Activated CD8-positive, alpha-beta memory T cell treated with anti-CD3 and anti-CD28 coated beads for 4 hours (primary cell): Measurements from ENCODE around the gene GALNTL6.

Source experiments
- DNase-seq, 2 donors: peaks; one replicate each; pipeline ENCODE4 v3.0.0-alpha.2; 2020; ENCODE audit warnings: low read depth in 2 of 2

Gene GALNTL6

DNA sequence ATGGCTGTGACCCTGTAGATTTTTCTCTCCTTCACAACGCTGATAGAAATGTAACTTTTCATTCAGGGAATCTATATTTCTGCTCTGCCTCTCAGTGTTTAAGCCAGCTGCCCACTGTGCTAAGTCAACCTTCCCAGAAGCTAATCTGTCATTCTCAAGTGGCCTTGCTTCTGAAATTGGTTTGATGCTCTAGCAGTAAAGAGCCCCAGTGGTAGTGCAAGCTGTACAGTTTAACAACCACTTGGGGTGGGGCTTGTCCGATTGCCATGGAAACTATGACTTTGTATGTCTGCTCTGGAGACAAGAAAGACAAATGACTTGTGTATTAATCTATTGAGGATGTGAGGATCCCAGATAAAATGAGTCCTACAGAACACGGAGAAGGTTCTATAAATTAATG, 734.5 kb downstream of the GALNTL6 start:
- no peak for DNase-seq

DNA sequence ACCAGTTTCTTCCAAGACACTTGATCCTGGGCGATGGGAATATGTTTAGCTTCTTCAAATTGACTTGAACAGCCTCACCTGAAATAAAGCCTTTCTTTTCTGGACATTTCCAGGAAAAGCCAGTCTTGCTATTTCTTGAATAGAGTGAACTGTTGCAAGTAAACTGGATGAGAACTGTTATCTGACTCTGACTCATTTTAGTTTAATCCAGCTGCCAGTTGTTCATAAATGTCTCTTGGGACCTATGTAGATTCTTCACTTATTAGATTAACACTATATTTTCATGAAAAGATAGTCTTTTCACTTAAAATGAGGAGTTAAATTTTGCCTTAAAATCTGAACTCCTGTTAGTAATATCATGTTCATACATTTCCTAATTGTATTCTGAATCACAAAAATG, 740.0 kb downstream of the GALNTL6 start:
- no peak for DNase-seq

DNA sequence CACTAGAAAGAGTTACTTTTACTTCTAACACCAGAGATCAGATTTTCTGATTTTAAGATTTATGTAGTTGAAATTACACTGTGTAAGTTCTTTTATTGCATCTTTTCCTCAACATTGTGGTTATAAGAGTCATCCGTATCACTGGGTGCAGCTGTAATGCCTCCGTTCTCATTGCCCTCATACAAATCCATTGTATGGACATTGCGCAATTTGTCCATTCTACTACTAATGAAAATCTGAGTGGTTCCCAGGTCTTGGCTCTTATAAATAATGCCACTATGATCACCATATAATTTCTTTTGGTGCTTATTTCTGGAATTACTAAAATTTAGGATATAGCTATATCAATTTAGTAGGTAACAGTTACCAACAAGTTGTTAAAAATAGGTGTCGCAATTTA, 741.4 kb downstream of the GALNTL6 start:
- no peak for DNase-seq

DNA sequence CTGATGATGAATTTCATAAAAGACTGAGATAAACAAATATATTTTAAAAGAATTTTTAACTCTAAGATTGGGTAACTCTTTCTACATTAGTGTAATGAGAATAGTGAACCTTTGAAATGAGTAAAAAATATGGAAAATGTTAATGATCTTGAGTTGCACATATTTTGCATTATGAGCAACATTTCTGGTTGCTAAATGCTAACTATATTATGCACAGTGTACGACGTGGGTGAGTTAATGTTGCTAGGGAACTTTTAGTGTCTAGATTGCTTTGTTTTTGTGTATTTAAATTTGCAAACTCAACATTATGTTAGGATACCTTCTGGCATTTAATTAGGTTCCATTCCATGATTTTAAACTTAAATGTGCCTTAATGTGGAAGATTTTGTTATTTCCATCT, 742.5 kb downstream of the GALNTL6 start:
- DNase-seq, result no peak

DNA sequence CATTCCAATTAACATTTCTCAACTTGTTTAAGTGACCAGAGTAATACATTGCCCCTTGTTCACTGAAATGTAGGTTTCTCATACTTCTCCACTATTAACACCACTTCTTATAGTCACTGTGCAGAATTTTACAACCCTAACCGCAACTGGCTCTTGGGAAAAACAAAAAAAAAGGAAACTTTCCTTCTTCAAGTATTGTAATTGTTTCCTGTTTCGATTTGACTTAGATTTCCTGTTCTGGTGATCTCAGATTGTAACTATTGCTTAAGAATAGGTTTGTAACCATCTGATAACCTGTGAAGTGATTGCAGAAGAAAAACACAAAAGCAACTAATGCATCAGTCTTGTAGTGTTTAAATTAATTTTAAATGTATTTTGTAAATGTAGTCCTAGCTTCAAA, 760.7 kb downstream of the GALNTL6 start:
- DNase-seq, result no peak

DNA sequence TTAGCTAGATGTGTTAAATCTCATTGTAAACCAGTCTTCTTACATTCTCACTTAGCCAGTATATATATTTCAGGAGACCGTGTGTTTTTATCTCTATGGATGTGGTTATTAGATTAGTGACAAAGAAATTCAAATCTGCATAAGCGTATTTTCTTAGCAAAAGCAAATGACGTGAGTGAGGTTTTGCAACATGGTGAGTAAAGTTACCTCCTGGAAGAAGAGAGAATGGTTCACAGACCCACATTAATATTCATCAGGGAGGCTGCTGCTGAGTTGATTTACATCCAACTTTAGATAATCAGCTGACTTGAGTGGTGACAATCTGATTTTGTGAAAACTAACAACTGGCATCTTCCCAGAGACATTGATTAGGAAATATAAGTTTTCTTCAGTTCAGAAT, 765.5 kb downstream of the GALNTL6 start:
- DNase-seq, result no peak

DNA sequence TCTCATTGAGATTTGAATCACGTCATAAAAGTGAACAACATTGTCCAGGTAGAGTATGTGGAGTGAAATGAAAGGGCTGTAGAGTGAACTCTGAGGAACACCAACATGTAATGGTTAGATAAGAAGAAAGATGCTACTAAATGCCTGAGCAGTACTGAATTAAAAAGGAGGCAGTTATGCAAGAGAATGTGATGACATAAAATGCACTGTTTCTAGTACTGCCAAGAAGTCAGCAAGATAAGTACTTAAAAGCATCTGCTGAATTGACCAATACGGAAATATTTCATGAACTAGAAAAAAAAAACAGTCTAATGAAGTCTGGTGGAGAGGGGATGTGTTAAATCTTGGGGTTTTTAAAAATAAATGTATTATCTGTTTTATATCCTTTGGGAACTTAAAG, 771.6 kb downstream of the GALNTL6 start:
- no peak for DNase-seq

DNA sequence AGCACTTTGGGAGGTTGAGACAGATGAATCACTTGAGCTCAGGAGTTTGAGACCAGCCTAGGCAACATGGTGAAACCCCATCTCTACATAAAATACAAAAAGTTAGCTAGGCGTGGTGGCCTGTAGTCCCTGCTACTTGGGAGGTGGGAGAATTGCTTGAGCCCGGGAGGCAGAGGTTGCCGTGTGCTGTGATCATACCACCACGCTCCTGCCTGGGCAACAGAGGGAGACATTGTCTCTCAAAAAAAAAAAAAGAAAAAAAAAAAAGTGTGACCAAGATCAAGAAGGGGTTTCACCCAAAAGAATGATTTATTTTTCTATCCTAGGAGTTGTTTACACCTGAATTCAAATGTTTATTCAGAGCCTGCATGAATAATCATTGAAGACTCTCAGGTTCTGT, 783.0 kb downstream of the GALNTL6 start:
- no peak for DNase-seq

DNA sequence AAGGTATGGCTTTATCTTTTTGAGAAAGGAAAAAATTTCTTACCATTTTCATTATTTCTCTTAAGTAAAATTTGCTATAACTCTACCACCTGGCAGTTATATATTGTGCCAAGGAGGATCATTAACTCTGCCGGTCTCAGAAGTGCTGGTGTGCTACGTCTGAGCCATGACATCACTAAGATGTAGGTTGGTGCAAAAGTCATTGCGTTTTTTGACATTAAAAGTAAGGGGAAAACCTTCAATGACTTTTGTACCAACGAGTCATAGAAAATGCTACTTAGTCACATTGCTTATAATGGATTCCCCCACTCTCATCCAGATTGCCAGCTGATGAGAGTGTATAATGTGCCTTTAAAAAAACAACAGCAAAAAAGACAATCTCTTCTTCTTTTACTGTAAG, 786.4 kb downstream of the GALNTL6 start:
- DNase-seq, result no peak

DNA sequence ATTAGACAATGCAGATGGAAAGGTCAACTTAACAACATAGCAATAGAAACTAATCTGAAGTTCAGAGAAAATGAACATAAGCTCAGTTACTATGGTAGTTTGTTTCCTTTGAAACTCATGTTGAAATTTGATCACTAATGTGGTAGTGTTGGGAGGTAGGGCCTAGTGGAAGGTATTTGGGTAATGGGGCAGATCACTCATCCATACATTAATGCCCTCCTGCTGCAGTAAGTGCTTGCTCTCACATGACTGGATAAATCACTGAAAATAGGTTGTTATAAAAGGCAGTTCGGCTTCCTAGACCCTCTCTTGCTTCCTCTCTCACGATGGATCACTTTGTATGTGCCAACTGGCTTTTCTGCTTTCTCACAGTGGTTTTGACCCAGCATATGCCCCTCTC, 788.0 kb downstream of the GALNTL6 start:
- no peak for DNase-seq

DNA sequence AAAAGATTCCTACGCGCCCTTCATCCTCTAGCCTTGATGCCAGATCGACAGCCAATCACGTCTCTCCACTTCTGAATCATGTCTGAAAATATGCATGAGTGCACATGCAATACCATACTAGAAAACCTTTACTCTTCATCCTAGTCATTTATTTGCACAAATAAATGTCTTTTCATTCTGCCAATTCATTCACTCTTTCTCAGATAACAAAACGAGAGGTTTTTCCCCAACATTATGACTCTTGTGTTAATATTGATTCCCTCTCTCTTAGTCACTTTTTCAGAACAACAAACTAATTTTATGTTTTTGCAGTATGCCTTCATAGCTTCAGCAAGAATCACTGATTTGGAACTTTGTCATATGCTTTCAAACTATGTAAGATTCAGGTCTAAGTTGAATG, 806.0 kb downstream of the GALNTL6 start:
- DNase-seq, result no peak

DNA sequence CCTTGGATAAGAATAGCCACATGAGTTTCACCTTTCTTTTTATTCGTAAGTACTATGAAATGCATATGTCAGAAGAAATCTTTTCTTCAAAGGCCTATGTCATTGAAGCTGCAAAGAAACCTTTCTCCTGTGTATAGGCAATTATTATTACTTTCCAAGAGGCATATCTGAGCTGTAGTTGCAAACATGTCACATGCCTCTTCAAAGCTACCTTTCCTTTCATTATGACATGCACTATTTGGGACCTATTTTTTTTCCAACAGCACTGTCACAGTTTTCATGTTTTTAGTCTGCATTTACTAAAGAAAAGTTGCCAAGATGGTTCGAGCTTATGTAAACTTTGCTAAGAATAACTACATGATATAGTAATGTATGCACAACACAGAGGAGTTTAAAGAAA, 806.6 kb downstream of the GALNTL6 start:
- no peak for DNase-seq

DNA sequence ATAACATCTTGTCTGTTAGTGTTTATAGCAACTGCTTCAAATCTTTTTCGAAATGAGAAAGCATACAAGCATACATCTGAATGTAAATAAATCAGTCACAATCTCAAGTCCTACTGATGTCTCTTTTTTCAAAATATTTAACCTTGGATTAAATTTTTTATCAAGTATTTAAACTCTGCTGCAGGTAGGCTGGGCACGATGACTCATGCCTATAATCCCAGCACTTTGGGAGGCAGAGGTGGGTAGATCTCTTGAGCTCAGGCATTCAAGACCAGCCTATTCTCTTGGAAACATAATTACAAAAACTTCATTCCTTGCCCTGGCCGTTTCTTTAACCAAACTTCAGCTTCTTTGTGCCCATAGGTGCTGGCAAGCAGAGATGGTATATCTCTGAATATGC, 815.1 kb downstream of the GALNTL6 start:
- DNase-seq, result no peak

DNA sequence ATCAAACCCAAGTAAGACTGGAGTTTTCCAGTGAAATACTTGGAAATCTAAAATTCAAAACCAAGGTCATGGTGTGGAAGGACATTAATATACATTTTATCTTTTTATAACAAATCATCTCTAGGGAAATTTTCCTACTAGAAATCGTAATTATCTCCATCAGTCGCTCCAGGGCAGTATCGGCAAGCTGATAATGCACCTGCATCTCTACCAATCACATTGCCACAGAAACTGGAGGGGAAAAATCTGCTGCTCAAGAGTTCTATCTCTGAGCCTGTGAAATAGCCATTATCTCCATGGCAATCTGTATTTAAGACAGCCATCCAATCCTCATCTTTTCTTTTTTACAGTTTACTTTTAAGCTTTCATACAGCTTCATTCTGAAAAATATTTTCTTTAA, 817.1 kb downstream of the GALNTL6 start:
- DNase-seq, result no peak

DNA sequence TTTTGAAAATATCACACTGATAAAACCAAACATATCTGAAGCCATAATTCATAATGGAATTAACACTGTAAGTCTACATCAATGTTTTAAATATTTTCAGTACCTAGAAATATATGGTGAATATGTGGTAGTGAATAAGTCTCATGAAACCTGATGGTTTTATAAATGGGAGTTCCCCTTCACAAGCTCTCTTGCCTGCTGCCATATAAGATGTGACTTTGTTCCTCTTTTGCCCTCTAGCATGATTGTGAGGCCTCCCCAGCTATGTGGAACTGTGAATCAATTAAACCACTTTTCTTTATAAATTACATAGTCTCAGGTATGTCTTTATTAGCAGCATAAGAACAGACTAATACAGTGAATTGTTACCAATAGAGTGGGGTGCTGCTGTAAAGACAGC, 818.6 kb downstream of the GALNTL6 start:
- no peak for DNase-seq

DNA sequence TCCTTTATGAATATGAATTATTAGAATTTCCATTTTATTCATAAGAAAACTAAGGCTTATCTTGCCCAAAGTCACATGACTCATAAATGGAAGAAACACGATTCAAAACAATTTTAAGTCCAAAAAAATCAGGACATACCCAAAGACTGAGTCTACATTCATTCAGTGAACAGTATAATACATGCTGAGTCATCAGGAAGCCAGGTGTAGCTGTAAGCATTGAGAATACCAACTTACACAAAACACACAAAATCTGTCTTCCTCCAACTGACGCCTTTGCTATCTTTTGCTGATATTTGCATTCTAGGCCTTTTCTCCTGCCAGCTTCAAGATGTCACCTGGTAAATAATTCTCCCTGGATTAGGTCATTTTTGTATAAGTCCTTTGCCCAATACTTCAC, 835.3 kb downstream of the GALNTL6 start:
- no peak for DNase-seq

DNA sequence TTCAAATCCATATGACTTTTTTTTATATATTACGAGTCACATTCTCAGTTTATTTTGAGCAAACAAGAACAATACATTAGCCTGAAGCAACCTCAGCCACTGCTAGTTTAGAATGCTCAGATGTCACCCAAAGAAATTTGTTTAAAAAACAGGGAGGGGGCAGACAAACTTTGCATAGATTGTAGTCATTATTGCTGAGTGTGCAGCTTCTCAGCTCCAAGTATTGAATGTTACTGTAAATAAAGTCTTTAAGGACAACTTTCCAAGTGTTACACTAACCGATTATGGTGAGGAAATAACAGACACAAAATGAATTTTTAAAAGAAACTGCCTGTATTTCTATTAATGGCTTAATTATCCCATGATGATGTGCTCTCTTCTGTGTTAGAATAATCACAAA, 835.9 kb downstream of the GALNTL6 start:
- DNase-seq, result no peak

DNA sequence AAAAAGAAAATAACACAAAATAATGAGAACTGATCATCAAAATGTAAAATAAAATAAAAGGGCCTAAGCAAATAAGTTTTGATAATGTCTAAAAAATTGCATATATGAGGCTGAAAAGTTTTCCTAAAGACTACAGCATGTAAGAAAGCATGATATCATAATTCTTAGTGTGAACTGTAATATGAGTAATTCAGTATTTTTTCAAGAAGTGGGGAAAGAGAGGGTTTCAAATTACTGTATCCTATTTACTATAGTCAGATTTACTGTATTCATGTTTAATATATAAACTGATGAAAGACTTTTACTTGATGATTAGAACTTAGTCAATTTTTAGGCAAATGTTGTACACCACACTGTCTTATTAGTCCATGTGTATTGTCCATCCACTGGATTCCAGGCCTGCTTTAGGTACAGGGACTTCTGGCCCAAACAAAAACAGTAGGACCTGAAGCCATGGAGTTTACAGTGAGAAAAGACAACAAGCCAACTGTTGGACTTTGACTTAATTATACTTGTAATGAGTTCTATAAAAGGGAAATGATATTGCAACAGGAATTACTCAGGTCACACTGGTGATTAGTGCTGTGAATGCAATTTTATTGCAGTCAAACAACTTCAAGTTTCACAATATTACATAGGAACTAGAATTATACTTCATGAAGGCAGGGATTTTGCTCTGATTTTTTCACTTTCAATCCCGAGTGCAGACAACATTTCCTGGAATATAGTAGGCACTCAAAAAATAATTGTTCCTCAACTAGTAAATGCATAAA, 837.7 kb downstream of the GALNTL6 start:
- no peak for DNase-seq

DNA sequence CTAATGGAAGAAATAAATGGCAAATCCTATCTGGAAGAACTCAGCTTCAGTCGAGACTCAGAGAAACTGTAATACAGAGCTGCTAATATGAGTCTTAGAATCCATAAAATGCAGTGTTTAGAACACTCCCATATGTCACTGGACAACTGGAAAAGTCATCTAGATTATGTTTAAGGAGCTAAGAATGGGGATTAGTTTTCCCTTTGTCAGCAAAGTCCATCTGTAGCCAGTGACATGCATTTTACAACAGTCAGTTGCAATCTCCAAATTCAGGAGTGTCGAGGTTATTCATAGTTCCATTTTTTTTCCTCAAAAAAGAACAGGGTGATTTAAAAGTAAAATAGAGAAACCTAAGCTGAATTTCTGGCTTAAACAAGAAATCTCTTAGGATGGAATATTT, 838.8 kb downstream of the GALNTL6 start:
- no peak for DNase-seq

DNA sequence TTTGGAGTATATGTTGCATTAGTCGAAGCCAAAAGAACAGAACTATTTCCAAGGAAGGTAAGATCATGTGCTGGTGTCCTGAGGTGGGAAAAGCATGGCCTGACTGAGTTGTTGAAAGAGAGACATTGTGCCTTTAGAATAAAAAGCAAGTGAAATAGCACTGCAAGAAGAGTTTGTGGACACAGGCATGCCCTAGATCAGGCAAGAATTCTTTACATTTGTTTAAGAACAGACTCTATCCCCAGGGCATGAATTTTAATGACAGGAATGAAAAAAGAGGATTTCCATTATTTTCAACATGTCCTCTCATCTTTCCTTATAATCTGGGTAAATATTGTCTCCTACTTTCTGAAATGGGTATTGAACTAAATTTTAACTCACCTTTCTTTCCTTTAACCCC, 839.2 kb downstream of the GALNTL6 start:
- no peak for DNase-seq

DNA sequence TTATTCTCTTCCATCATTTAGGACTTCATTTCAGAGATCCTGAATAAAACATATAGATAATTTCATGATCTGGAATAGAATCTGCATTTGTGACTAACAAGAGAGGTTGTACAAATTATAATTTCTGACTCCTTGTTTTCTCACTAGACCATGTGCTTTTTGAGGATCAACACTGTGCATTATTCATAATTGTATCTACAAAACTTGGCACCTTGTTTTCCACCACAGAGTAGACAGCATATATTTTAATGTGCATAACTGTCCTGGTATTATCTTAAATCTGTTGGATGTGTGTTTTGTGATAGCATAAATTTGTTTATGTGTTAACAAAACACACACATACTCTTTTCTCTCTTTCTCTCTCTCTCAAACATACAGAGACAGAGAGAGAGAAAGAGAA, 840.5 kb downstream of the GALNTL6 start:
- DNase-seq, result no peak

DNA sequence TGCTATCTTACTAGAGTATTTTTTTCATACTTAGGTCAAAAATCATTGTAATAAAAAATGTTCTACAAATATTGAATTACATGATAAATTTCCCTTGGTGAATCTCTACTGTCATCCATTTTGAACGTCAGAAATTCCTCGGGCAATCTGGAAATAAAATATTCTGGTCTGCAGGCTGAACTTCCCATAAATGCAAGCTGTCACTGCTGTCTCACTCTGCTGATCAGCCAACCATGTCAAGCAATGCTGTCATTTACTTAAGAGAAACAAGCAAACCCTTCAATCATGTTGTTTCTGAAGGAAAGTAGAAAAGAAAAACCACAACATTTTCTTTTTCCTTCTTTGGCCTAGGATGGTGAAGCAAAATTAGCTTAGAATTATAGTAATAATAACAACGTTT, 841.3 kb downstream of the GALNTL6 start:
- no peak for DNase-seq

DNA sequence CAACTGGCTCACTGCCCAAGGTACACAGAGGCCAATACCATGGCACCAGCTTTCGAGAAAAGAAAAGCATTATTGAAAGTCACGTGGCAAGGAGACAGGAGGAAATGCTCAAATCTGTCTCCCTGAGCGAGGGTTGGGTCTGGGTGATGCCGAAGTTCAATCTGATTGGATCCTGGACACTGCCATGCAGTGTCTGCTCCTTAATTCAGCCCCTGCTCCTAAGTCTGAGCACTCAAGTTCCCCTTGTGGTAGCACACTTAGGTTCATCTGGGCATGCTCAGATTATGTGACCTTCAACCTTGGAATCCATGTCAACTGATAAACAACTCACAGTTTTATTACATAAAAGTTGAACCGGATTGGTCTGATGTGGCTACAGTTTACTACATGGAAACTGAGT, 842.9 kb downstream of the GALNTL6 start:
- DNase-seq, result no peak

DNA sequence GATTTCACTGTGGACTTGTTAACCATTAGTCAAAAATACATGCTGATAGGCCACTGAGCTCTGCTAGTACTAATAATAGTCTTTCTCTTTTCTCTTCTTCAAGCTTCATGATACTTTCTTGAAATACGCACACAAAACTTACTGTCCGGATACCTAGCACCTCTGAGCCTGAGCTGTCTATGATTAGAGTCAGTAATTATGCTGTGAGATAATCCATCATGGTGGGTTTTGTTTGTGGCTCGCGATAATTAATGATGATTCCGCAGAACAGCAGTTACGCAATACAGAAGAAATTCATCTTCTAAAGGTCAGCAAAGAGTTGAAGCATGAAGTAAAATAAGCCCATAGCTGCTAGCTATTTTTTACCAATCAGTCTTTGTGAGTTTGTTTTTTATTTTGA, 843.9 kb downstream of the GALNTL6 start:
- DNase-seq, result no peak
